HK-2 (cell line): ENCODE data around the gene EEF2K.

ENCODE experiments used
- DNase-seq: peaks from one replicate; pipeline ENCODE4 v3.0.0-alpha.2; 2018; ENCODE audit not compliant: unreplicated experiment

Gene EEF2K

DNA sequence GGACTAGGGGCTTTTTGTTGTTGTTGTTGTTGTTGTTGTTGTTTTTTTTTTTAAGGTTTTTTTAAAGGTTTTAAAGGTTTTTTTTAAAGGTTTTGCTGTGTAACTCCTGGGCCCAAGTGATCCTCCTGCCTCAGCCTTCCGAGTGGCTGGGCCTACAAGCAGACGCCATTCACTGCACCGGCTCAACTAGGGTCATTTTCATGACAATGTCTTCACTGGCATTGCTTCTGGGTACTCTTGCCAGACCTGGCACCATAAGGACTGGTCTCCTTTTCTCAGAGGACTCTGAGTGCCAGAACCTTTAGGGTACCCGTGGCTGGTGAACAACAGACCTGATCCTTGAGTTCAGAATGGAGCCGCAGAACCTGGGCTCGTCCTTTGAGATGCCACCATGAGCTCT lies 111.5 kb downstream of the EEF2K start:
- no peak for DNase-seq

DNA sequence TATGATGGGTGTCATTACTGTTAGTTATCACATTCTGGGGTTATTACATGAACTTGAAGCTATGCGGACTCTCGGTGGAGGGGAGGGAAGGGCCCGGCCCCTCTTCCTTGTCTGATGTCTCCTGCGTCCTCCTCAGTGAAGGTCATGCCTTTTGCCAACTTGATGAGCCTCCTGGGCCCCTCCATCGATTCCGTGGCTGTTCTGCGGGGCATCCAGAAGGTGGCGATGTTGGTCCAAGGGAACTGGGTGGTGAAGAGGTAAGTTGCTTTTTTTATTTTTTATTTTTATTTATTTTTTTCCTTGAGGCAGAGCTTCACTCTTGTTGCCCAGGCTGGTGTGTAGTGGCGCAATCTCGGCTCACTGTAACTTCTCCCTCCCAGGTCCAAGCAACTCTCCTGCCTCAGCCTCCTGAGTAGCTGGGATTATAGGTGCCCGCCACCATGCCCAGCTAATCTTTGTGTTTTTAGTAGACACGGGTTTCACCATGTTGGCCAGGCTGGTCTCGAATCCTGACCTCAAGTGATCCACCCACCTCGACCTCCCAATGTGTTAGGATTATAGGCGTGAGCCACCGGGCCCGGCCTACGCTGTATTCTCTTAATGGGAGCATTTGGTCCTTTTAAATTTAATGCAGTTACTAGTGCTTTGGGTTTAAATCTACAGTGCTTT lies 112.7 kb downstream of the EEF2K start:
- peak; percentile 40 for DNase-seq

DNA sequence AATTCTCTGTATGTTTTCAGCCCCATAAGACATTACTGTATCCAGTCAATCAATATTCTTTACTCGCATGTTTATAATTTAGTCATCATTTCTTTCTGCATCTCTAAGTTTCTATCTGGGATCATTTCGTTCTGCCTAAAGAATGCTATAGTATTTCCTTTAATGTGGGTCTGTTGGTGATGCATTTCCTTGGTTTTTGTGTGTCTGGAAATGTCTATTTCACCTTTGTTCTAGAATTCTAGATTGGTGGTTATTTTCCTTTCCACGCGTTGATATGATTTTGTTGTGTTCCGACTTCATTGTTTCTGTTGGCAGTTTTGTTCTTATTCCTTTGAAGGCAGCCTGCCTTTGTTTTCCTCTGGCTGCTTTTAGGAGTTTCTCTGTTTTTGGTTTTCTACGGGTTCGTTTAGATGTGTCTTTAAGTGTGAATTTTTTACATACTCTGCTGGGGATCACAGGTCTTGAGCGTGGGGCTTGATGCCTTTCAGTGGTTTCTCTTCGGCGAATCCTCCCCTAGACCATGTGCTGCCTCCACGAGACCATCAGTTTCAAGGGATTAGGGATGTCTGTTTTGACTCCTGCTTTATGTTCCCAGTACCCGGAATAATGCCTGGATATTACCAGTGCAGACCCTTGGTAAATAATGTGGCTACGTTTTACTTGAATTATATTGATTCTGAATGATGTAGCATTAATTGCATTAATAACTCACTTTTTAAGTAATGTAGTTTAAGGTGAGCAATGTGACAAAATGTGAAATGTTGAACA lies 114.7 kb downstream of the EEF2K start:
- no peak for DNase-seq

DNA sequence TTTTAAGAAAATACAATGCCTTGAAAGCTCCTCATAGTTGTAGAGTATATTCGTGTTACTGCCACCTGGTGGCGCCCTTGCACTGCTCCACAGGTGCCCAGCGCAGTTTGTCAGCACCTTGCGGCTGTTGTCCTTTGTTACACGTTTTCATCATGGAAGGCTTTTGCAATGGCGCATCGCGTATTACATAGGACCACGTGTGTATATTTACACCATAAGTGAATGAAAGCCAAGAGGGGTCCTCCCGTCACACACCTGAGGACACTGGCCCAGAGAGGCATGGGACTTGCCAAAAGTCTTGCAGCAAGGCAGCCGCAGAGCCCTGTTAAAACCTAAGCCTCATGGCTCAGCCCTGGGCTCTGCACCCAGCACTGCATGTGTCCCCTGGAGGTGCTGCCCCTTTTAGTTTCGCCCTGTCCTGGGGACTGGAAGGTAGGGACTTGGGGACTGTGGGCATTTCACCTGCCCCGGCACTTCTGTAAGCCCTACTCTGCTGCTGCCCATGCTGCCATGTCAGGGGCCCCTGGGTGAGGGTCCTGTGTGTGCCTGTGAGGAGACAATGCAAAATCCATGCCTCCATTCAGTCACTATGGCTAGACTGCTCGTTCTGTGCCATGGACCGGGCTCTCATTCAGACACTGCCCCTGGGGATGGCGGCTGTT lies 115.4 kb downstream of the EEF2K start:
- peak; percentile 53 for DNase-seq

DNA sequence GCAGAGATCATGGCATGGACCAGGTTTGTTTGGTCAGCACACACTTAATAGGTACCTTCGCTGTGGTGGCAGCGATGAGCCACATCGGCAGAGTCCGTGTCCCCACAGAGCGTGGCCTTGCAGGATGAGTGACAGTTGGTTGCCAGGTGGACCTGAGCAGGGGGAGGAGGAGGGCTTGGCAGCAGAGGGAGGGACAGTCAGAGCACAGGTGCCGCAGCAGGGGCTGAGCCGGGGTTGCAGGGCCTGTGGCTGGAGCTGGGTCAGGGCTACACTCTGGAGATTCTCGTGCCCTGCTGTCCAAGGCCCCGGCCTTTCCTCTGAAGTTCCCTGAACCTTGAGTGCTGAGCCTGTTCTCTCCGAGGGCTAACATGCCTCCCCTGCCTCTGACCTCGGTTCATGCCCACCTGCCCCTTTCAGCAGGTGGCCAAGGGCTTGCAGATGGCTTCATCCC lies 116.0 kb downstream of the EEF2K start:
- DNase-seq: no peak

DNA sequence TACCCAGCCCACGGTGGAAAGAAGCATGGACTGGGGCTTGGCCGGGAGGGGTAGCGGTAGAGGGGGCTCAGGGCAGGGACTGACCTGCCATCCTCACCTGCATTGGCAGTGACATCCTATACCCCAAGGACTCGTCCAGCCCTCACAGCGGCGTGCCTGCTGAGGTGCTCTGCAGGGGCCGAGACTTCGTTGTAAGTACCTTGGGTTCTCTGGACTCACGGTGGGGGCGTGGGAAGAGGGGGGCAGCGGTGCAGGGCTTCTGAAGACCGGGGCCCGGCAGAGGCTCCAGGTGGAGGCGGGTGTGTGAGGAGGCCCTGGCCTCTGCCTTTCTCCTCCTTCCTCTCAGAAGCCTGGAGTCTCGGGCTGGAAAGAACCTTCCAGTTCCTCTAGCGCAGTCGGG lies 116.7 kb downstream of the EEF2K start:
- no peak for DNase-seq

DNA sequence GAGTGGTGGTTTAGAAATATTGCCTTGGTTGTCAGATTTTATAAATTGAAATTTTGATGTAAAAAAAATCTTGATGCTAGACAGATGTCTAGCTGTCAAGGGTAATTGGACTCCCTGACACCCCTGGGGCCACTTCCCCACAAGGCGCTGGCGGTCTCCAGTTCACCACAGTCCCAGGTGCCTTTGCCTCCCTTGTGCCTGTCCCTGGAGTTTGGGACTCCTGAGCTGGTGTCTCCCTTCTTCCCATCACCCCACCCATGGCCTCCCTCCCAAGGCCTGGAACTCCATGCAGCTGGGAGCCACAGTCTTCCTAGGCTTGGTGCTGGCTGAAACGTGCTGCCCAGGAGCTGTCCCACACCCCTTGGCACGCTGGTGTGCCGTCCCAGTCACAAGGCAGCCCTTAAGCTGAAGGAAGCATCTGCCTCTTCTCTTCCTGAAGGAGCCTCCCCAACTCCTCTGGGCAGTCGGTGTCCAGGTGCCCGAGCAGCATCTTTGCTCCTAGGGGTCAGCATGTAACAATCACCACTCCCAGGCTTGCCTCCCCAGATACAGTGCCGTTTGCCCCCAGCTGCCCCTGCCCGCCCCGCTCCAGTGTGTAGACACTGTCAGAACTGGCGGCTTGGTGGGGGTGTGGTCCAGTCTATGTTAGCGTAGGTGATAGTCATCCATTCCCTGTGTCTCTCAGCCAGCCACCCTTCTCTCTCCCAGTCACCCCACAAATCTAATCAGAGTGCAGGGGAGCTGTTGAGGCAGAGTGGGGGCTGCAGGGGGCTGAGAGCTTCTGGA lies 117.3 kb downstream of the EEF2K start:
- DNase-seq: no peak

DNA sequence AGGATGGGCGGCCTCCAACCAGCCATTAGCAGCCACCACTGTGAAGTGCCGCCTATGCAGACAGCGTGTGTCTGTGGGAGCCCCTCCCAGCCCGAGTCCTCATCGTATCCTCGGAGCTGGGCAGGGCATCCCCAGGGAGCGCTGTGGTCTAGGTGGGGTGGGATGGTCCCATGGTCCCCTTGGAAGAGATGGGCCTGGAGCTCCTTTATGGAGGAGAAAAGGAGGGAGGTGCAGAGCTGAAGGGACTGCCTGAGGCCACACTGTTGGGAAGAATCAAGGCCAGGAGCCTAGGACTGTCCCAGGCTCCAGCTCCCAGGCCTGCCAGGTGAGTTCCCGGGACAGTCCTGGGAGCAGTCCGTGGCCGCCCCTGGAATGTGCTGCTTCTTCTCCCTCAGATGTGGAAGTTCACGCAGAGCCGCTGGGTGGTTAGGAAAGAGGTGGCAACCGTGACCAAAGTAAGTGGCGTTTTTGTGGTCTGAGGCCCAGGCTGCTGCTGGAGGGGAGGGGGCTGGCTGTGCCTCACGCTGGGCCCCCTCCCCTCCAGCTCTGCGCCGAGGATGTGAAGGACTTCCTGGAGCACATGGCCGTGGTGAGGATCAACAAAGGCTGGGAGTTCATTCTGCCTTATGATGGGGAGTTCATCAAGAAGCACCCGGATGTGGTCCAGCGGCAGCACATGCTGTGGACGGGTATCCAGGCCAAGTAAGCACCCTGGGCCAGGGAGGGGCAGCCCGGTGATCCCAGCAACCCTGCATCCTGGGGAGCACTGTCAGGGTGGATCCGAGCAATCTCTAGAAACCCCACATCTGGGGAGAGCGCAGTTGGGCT lies 118.1 kb downstream of the EEF2K start:
- DNase-seq: no peak

DNA sequence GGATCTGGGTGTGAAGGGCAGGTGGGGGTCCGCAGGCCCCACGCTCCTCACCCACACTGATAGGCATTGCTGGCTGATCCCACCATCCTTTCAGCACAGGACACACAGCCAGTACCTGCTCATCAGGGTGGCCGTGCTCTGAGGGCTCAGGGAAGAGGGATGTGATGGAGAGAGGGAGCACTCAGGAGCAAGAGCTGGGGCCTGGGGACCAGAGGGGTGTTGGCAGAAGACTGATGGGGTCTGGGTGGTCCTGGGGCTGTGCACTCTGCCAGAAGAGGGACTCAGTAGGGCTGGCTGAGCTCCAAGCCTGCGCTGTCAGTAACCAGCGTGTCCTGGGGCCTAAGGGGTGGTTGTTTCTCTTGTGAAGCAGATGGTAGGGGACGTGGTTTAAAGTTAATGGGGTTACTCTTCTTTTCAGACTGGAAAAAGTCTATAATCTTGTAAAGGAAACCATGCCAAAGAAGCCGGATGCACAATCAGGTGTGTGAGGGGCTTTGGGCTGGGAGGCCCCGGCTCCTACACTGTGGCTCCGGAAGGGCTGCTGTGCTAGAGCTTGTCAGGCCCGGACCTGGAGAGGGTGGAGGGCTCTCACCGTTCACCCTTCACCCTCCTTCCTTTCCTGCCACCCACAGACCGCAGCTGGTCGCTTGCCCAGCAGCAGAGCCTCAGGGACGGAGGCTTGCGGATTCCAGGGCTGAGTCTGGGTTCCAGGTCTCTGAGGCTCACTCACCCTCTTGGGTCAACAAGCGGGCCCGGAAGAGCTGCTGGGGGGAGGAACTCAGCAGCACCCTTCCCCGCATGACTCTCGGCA lies 118.9 kb downstream of the EEF2K start:
- no peak for DNase-seq

DNA sequence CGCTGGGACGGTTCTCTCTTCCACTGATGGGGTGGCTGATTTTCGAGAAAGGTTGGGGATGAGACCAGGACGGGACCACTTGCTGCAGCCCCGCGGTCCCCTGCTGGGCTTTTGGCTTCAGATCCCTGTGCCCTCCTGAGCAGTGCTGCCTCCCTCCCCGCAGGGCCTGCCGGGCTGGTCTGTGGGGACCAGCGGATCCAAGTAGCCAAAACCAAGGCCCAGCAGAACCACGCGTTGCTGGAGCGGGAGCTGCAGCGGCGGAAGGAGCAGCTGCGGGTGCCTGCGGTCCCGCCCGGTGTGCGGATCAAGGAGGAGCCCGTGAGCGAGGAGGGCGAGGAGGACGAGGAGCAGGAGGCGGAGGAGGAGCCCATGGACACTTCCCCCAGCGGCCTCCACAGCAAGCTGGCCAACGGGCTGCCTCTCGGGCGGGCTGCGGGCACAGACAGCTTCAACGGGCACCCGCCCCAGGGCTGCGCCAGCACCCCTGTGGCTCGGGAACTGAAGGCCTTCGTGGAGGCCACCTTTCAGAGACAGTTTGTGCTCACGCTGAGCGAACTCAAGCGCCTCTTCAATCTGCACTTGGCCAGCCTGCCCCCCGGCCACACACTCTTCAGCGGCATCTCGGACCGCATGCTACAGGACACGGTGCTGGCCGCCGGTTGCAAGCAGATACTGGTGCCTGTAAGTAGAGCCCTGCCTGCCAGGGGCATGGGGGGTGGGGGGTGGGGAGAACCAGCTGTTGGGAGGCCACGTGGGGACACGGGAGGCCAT lies 119.7 kb downstream of the EEF2K start:
- DNase-seq: no peak

DNA sequence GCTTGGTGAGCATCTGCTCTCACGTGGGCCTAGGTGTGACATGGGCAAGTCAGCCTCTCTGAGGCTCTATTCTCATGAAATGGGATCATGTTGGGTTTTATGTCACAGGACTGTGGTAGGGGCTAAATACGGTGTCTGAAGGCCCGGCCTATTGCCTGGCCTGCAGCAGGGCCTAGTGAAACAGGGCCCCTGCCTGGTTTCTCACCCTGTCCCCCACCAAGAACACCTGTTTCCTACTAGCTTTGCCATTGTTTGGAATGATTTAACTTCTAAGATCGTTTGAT lies 120.2 kb downstream of the EEF2K start:
- no peak for DNase-seq

DNA sequence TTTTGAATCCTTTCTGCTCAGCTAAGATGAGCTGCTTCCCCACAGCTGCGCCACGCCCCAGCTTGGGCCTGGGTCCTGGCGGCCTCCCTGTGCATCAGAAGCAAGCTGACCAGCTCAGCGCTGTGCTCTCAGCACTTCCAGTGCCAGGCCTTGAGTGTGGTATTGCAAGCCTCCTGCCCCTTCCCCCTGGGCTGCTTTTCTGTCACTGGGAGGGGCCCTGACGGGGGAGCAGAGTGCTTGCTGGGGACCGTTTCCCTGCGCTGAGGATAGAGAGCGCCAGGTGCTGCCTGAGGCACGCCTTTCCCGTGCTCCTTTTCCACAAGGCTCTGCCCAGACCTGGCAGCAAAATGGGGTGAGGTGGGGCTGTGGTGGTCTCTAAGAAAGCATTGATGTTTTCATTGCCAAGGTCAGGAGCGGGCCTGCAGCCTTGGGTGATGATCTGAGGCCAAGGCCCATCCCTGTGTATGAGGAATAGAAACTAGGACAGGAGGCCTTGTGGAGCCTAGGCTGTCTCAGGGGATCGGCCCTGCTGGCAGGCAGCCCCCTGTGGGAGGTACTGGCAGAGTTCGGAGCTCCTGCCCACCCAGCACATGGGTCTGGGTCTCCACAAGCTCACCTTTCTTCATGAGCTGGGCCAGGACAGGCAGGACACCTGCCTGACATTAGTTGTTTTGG lies 120.8 kb downstream of the EEF2K start:
- no peak for DNase-seq

DNA sequence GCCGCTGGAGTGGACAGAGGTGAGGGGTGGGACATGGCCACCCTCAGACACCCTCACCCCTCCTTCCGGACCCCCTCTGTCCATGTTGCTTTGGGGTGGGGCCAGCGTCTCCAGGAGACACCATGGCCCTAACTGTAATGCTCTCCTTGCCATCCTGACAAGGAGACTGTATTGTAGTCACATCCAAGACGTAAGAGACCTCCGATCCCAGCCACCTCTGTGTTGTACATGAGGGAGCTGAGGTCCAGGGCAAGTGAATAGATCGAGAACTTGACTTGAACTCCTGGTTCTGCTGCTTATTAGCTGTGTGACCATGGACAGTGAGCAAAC lies 121.3 kb downstream of the EEF2K start:
- DNase-seq: no peak

DNA sequence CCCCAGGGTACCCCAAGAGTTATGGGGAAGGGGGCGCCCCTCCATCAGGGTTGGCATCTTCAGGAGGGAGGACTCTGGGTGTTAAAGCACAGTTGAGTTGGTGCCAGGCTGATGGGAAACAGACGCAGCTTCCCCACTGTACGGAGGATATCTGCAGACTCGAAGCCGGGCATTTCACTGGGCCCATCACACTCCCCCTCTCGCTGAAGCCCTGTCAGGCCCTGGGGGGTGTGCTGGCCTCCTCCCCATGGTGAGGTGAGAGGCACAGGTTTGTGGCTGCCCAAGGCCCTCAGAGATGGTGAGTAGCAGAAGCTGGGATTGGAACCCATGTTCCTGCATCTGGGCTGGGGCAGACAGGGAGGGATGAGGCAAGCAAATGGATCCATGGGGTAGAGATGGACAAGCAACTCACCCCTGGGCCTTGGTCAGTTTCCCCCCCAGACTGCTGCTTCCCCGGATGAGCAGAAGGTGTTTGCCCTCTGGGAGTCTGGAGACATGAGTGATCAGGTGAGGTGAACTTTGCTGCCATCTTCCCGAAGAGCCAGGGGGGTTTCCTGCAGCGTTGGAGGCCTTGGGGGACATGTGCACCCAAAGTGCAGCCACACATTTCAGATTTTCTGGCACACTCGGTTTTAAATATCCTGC lies 122.1 kb downstream of the EEF2K start:
- no peak for DNase-seq

DNA sequence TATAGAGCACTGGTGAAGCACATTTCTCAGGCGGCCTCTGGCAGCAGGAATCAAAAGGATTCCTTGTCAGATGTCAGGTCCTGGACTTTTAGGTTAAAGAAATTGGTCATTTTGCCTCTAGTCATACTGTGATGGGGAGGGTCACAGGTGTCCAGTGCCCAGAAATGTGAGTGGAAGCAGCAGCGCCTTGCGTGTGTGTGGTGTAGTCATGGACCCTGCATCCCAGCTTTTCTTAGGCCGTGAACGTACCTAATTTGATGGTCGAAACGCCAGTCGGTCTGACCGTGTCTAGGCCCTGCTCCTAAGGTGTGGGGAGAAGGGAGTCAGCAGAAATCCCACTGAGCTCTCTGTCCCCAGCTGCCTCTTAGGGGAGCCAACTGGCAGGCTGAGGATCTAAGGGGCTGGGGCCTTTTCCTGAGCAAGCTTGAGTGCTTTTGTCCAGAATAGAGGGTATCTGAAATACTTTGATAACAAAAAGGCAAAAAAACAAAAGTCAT lies 123.2 kb downstream of the EEF2K start:
- DNase-seq: no peak

DNA sequence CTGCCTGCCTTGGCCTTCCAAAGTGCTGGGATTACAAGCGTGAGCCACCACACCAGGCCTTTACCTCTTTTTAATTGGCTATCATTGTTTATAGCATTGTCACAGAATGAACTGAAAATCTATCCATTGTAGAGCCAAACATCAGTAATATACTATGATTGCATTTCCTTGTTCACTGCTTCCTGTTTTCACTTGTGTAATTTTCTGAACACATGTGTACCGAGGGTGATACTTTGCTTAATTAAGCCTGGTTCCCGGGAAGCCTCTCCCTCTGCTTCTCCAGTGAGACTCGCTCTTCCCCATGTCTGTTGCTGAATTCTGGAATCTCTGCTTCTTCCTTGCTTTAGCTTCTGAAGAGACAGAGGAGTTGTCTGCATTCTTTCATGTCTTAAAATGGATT lies 124.2 kb downstream of the EEF2K start:
- DNase-seq: no peak

DNA sequence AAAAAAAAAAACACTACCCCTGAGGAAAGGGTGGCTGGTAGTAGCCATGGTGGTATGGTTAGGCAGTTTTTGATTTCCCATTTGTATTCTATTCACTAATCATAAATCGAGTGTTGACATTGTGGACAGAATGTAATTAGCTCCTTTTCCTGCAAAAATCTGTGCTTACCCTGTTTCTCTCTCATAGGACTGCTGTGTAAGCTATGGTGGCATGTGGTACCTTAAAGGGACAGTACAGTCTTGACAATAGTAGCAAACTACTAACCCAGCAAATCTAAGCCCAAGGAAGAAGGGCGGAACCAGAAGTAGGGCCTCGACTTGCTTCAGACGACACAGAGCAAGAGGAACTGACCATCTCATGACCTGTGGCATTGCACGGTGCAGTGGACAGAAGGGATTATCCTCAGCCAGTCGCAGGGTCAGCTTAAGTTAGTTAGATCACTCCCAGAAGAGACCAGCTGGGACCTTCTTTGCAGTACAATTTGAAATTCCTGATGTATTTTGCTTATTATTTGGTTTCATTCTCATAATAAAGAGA lies 127.4 kb downstream of the EEF2K start:
- DNase-seq: no peak

DNA sequence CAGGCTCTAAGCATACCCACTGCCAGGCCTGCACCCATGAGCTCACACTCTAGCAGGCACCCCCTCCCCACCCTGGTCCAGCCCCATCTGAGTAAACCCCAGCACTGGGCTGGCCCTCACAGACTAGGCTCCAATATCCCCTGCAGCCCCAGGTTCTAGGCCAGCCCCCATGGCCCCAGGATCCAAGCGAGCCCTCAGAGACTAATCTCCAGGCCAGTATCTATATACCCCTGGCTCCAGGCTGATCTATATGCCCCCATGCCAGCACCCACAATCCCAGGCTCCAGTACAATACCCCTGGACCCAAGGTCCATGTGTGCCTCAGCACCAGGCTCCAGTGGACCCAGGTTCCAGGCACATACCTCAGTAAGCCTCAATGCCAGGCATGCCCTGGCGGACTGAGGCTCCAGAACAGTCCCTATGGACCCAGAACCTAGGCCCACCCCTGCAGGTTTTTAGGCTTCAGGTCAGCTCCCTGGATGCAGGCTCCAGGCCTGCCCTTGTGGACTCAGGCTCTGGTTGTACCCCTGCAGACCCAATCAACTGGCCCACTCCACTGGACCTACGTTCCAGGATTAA lies 129.7 kb downstream of the EEF2K start:
- no peak for DNase-seq
